ENCODE results near the gene RASSF4.

Gene RASSF4

GRCh38 chr10:44975431-44976331, 16.1 kb downstream of the RASSF4 start:
- DNase-seq (ENCODE audit: low spot score), result no peak

GRCh38 chr10:44976352-44977198, 17.0 kb downstream of the RASSF4 start:
- no peak for DNase-seq (ENCODE audit: low spot score)

GRCh38 chr10:44977287-44978212, 17.9 kb downstream of the RASSF4 start:
- DNase-seq (ENCODE audit: low spot score), result no peak

GRCh38 chr10:44978213-44978569, 18.6 kb downstream of the RASSF4 start:
- no peak for DNase-seq (ENCODE audit: low spot score)

GRCh38 chr10:44978570-44979280, 19.1 kb downstream of the RASSF4 start, which contains the start of gene DEPP1:
DEPP1 (minus strand) TSS chr10:44978809; CDS start chr10:44978030, 779 bp downstream.
- DNase-seq (ENCODE audit: low spot score), result no peak

- no peak for DNase-seq (ENCODE audit: low spot score)
These were observed 19.9 kb downstream of the RASSF4 start for GRCh38 chr10:44979281-44980191.

GRCh38 chr10:44980309-44981171, 20.9 kb downstream of the RASSF4 start:
- no peak for DNase-seq (ENCODE audit: low spot score)

GRCh38 chr10:44981172-44982113, 21.8 kb downstream of the RASSF4 start:
- no peak for DNase-seq (ENCODE audit: low spot score)

GRCh38 chr10:44982114-44982460, 22.5 kb downstream of the RASSF4 start:
- DNase-seq (ENCODE audit: low spot score), result no peak

GRCh38 chr10:44982496-44982895, 22.9 kb downstream of the RASSF4 start:
- no peak for DNase-seq (ENCODE audit: low spot score)

GRCh38 chr10:44983066-44983894, 23.7 kb downstream of the RASSF4 start:
- DNase-seq (ENCODE audit: low spot score), result no peak

GRCh38 chr10:44983895-44984278, 24.3 kb downstream of the RASSF4 start:
- DNase-seq (ENCODE audit: low spot score), result no peak

GRCh38 chr10:44984671-44985101, 25.1 kb downstream of the RASSF4 start:
- no peak for DNase-seq (ENCODE audit: low spot score)

- no peak for DNase-seq (ENCODE audit: low spot score)
These were observed 25.6 kb downstream of the RASSF4 start for GRCh38 chr10:44985175-44985681.

GRCh38 chr10:44986179-44986578, 26.6 kb downstream of the RASSF4 start:
- DNase-seq (ENCODE audit: low spot score), result no peak

GRCh38 chr10:44986670-44987069, 27.1 kb downstream of the RASSF4 start:
- DNase-seq (ENCODE audit: low spot score), result no peak

Data from CD4-positive, alpha-beta T cell treated with Interleukin-15 for 4 hours (primary cell).